ENCODE results near the gene NOM1.

DNA sequence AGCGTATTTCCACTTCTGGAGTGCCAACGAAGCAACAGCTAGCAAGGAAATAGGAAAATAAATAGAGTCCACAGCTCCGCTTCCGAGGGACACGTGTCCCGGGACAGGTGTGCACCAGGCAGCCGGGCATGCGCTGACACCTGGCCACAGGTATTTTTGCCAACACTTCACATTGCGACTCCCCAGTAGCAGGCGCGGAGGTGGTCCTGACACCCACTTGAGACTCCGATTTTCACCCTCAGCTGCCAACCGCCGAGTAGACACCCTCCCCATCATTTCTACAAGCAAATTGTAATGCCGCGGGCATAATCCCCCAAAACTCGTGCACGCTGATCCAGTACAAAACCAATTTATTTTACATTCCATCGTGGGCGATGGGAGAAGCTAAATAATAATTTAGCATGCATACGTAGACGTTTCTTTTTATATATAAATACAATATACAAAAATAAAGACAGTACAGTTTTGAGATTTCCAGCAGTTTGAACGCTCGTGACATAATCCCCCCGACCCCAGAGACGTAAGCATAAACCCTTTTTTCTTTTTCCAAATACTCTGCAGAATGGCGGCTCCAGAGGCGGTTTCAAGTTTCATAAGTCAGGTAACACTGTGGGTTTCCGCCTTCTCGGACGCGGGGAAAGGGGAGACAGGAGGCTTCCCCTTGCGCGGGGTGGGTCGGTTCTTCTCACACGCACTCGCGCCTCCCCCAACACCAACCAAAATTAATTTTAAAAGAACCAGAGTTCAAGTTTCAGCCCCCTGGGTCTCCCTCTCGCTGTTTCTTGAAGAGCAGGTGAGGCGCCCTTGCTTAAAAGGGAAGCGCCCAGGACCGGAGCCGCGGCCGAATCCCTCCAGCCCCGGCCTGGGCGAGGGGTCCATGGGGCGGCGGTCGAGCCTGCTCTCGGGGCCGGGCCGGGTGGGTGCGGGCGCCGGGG lies 55.3 kb downstream of the NOM1 start:
- TF ChIP-seq, protein P1, sequence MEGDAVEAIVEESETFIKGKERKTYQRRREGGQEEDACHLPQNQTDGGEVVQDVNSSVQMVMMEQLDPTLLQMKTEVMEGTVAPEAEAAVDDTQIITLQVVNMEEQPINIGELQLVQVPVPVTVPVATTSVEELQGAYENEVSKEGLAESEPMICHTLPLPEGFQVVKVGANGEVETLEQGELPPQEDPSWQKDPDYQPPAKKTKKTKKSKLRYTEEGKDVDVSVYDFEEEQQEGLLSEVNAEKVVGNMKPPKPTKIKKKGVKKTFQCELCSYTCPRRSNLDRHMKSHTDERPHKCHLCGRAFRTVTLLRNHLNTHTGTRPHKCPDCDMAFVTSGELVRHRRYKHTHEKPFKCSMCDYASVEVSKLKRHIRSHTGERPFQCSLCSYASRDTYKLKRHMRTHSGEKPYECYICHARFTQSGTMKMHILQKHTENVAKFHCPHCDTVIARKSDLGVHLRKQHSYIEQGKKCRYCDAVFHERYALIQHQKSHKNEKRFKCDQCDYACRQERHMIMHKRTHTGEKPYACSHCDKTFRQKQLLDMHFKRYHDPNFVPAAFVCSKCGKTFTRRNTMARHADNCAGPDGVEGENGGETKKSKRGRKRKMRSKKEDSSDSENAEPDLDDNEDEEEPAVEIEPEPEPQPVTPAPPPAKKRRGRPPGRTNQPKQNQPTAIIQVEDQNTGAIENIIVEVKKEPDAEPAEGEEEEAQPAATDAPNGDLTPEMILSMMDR (IDR thresholded peaks at IDR 0.05) = no peak
- TF ChIP-seq POLR2A (IDR thresholded peaks at IDR 0.05) = no peak

Data from uterus (tissue), 2 donors.